Upper lobe of right lung (tissue), 1 donor: Measurements from ENCODE around the gene CNIH3. TPM values are rescaled to one million over a fixed set of nuclear protein-coding genes. Genes with fewer than 3 reads are reported as not detected.

Source experiments
- ATAC-seq: fragments of 200-7000 bp; cut with Tn5 transposase; one replicate; pipeline ENCODE4 v1.9.1; 2020; ENCODE audit warnings: mild to moderate bottlenecking, moderate library complexity
- DNase-seq: peaks from one replicate; pipeline ENCODE4 v3.0.0-alpha.2; 2020
- H3K27ac ChIP-seq: fragments of 200-600 bp; one replicate; pipeline ENCODE4 v1.8.0; 2022
- H3K27me3 ChIP-seq: fragments of 200-600 bp; one replicate; pipeline ENCODE4 v1.8.0; 2022; ENCODE audit warnings: mild to moderate bottlenecking
- H3K36me3 ChIP-seq: fragments of 200-600 bp; one replicate; pipeline ENCODE4 v1.8.0; 2022
- H3K4me1 ChIP-seq: fragments of 200-600 bp; one replicate; pipeline ENCODE4 v1.8.0; 2022
- H3K4me3 ChIP-seq: fragments of 200-600 bp; one replicate; pipeline ENCODE4 v1.8.0; 2022; ENCODE audit warnings: mild to moderate bottlenecking
- H3K9me3 ChIP-seq: fragments of 200-600 bp; one replicate; pipeline ENCODE4 v1.8.0; 2022
- CTCF ChIP-seq: fragments of 200-600 bp; IDR thresholded peaks from one replicate; pipeline ENCODE4 v1.8.0; 2022; ENCODE audit warnings: antibody characterized with exemption
- intact Hi-C: fragments of 100-400 bp; cut with DNase I; formaldehyde crosslinking; loops from one replicate; pipeline ENCODE4 v1.11.0; 2022
- total RNA-seq: library from RNA; stranded (reverse); fragmentation: NEBNext Ultra II Directional; extraction: Animal tissue kit (Norgen Biotek cat#: 25700); gene quantifications from one replicate; pipeline ENCODE4 v1.2.1, GENCODE V29; 2021
- donor health status: DM: no; HTN: yes; CAD: no; lungs with severe emphysema.

CNIH3 gene
- total RNA-seq, 1 donor from 2014 or later: 4.8 TPM

GRCh38 chr1:224662870-224663269 is 46.8 kb downstream of the CNIH3 start:
- Histone ChIP-seq H3K9me3 (no peaks in the 10 kb centered on the region), H3K36me3 (no peaks in the 10 kb centered on the region), H3K27me3 (no peaks in the 10 kb centered on the region), H3K4me1 (no peaks in the 10 kb centered on the region), H3K27ac (no peak overlapping the region), H3K4me3 (no peak overlapping the region)
- no peak for TF ChIP-seq CTCF
- DNase-seq (no peak), ATAC-seq (no peak)
- intact Hi-C loops: no loop called here

GRCh38 chr1:224665016-224665415 is 48.9 kb downstream of the CNIH3 start:
- Histone ChIP-seq H3K4me3 (no peak overlapping the region), H3K27ac (no peak overlapping the region), H3K4me1 (no peaks in the 10 kb centered on the region), H3K27me3 (no peaks in the 10 kb centered on the region), H3K36me3 (no peaks in the 10 kb centered on the region), H3K9me3 (no peaks in the 10 kb centered on the region)
- ATAC-seq (no peak), DNase-seq (no peak)
- no peak for TF ChIP-seq CTCF
- intact Hi-C loops: no loop called here

GRCh38 chr1:224666078-224666477 is 50.0 kb downstream of the CNIH3 start:
- H3K4me3 ChIP-seq: no peak overlapping the region
- no peaks in the 10 kb centered on the region for H3K36me3 ChIP-seq
- no peak for ATAC-seq
- no peaks in the 10 kb centered on the region for H3K9me3 ChIP-seq
- H3K27ac ChIP-seq: no peak overlapping the region
- TF ChIP-seq CTCF: no peak
- no peak for DNase-seq
- intact Hi-C loops: no loop called here
- H3K4me1 ChIP-seq: no peaks in the 10 kb centered on the region
- H3K27me3 ChIP-seq: no peaks in the 10 kb centered on the region

- H3K36me3 ChIP-seq: no peaks in the 10 kb centered on the region
- no peak for ATAC-seq
- TF ChIP-seq CTCF: no peak
- intact Hi-C loops: no loop called here
- H3K9me3 ChIP-seq: no peaks in the 10 kb centered on the region
- no peak overlapping the region for H3K4me3 ChIP-seq
- DNase-seq: no peak
- no peak overlapping the region for H3K27ac ChIP-seq
- H3K27me3 ChIP-seq: no peaks in the 10 kb centered on the region
- no peaks in the 10 kb centered on the region for H3K4me1 ChIP-seq
Observed at GRCh38 chr1:224666913-224667312, 50.8 kb downstream of the CNIH3 start.

GRCh38 chr1:224668984-224669383 is 52.9 kb downstream of the CNIH3 start:
- no peaks in the 10 kb centered on the region for H3K4me1 ChIP-seq
- H3K27ac ChIP-seq: no peak overlapping the region
- no peak for DNase-seq
- intact Hi-C loops: no loop called here
- H3K27me3 ChIP-seq: no peaks in the 10 kb centered on the region
- H3K9me3 ChIP-seq: no peaks in the 10 kb centered on the region
- H3K4me3 ChIP-seq: no peak overlapping the region
- TF ChIP-seq CTCF: no peak
- H3K36me3 ChIP-seq: no peaks in the 10 kb centered on the region
- ATAC-seq: no peak

- Histone ChIP-seq H3K4me1 (no peaks in the 10 kb centered on the region), H3K27me3 (no peaks in the 10 kb centered on the region), H3K36me3 (no peaks in the 10 kb centered on the region), H3K4me3 (no peak overlapping the region), H3K27ac (no peak overlapping the region), H3K9me3 (no peaks in the 10 kb centered on the region)
- intact Hi-C loops: no loop called here
- TF ChIP-seq CTCF: no peak
- ATAC-seq: no peak
- no peak for DNase-seq
Observed at GRCh38 chr1:224669403-224669802, 53.3 kb downstream of the CNIH3 start.
